NCI-H2196 (cell line): ENCODE measurements around the gene ABCA12.
"Not testable (repeated sequence)": the region's sequence is repeated elsewhere in the genome, so short reads cannot be mapped to it uniquely, and the experiment has no call there.

Source experiments
- DNase-seq: peaks from one replicate; lab custom pipeline; 2025; ENCODE audit not compliant: unreplicated experiment; lab: John Stamatoyannopoulos, UW

ABCA12 gene

GRCh38 chr2:215138479-215138878 is at the start of gene ABCA12:
TSS of gene ABCA12 (minus strand) at chr2:215138626. CDS start at chr2:215138208, 418 bp downstream.
- no peak for DNase-seq

DNA sequence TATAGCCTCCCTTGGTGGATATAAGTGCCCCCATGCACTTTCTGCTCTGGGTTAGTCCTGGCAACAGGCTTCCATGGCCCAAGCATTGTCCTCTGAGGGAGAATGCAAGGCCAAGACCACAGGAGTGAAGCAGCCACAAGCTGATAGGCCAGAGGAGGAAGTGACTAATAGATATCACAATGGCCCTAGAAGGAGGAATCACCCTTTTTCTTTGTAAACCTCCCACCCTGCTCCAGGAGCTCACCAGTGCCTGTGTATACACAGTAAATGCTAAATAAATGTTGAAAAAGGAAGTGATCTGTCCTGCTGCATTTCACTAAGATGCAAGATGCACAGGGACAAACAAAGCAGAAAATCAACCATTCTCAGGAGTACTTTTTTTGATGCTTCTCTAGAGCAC is 49.7 kb upstream of the ABCA12 start:
- no peak for DNase-seq

- no peak for DNase-seq
Measured at GRCh38 chr2:215186021-215186420, 47.6 kb upstream of the ABCA12 start.

GRCh38 chr2:215178121-215178520 is 39.7 kb upstream of the ABCA12 start:
- no peak for DNase-seq

DNA sequence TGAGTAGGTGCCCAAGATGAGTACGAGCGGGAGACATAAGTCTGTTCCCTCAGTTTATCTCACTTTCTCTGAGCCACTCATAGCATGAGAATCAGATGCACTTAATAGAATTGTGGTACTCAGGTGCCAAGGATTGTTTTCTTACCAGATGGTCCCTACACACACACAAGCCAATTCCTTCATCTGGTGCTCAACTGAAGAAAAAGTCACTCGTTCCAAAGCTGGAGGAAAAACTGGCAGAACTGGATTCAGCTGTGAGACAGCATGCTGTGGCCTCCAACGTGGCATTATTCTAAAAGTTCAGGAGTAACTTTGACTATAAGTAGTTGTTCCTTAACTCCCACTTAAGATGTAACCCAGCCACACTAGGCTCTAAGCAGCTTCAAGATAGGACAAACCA is 33.4 kb upstream of the ABCA12 start:
- no peak for DNase-seq

DNA sequence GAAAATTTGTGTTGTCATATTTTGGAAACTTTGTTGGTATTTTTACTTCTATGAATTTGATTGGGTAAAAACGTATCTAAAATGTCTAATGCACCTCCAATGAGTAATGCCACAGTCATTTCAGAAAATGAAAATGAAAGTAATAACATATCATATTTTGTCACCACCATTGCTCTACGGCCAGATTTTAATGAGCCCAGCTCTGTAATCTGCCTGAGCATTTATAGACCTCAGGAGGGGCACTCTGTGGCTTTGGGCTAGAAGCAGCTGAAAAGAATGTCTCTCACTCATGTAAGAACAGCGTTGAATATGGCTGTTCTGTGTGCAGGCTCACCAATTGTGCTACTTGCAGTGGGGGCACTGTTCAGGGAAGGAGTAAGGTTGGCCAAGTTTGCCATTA is 32.7 kb upstream of the ABCA12 start:
- no peak for DNase-seq

GRCh38 chr2:215166505-215166904 is 28.1 kb upstream of the ABCA12 start:
- DNase-seq, result not testable (repeated sequence)

DNA sequence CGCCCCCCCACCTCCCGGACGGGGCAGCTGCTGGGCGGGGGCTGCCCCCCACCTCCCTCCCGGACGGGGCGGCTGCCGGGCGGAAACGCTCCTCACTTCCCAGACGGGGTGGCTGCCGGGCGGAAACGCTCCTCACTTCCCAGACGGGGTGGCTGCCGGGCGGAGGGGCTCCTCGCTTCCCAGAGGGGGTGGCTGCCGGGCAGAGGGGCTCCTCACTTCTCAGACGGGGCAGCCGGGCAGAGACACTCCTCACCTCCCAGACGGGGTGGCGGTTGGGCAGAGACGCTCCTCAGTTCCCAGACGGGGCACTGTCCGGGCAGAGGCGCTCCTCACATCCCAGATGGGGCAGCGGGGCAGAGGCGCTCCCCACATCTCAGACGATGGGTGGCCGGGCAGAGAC is 24.9 kb upstream of the ABCA12 start:
- not testable (repeated sequence) for DNase-seq

- DNase-seq, result no peak
Measured at GRCh38 chr2:215161301-215161829, 22.9 kb upstream of the ABCA12 start.

GRCh38 chr2:215160081-215160480 is 21.7 kb upstream of the ABCA12 start:
- no peak for DNase-seq

DNA sequence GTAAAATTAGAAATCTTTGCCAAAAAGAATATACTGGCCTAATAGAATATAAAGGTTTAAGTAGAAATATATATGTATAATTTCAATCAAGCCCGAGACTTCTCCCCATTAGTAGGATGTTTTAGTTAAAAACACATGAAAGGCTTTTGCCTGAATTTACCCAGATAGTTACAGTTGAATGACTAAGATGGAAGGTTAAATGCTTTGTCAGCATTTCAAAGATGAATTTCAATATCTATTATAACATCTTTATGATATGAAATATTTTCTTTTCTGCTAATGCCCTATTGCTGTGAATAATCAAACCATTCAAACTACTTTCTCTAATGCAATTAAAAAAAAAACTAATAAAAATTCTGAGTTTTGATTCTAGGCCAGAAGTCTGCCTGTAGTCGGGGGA is 18.0 kb upstream of the ABCA12 start:
- DNase-seq, result no peak

DNA sequence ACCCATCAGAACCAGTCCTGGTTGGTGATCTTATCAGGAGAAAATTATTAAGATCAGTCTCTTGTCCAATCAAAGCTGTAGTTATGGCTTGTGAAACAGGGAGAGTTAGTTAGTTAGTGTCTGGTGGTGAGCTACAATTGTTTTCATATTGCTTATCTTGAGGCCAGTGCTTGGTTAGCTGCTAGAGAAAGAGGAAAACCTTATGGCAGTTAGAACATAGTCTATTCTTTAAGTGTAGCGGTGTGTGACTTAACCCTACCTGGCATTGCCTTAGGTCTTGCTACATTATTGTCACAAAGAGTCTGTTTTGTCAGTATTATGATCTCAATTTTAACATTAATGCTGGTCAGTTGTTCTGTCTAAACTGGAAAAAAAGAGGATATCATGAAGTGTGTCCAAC is 11.5 kb upstream of the ABCA12 start:
- no peak for DNase-seq

DNA sequence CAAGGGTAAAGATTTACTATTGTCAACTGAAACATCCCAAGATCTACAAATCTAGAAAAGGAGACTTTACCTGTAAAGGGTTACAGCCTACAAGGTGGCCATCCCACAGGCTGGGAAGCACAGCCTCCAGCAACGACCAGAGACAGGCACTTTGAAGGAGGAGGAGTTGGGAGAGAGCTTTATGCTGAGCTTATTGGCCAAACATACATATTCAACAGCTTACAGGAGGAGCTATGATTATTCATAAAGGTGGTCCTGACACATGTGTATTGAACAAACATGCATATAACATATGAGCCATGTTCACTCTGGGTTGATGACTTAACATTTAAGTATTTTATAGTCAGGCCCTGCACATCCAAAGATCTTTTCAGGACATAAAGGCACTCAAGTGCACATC is 11.1 kb upstream of the ABCA12 start:
- DNase-seq, result no peak

GRCh38 chr2:215149060-215149459 is 10.6 kb upstream of the ABCA12 start:
- no peak for DNase-seq

DNA sequence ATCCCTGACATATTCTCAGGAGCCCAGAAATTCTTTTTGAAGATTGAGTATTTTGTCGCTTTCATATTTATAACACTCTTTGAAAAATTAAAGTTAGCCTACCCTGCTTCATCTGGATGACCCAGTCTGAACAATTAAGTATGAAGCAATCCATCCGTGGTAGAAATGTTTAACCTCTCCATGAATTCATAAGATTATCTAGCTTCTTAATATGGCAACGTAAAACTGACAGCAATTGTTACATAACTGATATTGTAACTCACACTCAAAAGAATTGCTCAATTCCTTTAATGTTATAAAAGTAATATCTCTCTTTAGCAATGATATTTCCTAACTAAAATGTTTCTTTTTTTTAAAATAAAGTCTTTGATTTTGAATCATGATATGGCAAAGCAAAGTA is 7.2 kb upstream of the ABCA12 start:
- no peak for DNase-seq

DNA sequence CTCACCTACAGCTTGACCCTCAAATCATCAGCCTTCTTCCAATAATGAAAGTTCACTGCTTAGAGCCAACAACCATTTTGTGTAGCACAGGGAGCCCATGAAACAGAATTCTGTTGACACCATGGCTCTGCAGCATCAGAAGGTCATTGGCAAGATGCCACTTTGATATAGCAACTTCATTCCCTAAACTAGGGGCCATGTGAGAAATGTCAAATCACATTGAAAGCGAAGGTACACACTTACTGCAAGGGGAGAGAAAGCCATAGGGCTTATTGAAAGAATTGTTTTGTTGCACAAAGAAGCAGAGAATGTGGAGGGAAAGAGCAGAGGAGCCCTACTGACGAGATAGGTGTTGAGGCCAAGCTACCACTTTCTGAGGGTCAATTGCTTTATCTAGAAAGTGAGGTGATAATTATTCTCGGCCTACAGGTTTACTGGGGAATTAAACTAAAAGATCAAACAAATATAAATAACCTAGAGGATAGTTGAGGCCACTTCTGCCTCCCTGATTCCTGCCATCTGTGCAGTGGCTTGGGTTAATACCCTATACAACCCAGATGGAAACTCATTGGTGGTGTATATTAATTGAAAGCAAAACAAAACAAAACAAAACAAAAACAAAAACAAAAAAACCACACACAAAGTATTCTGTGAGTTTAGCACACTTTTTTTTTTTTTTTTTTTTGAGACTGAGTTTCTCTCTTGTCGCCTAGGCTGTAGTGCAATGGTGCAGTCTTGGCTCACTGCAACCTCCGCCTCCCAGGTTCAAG is 5.9 kb upstream of the ABCA12 start:
- DNase-seq, result no peak

- no peak for DNase-seq
Measured at GRCh38 chr2:215143458-215143857, 5.0 kb upstream of the ABCA12 start.

DNA sequence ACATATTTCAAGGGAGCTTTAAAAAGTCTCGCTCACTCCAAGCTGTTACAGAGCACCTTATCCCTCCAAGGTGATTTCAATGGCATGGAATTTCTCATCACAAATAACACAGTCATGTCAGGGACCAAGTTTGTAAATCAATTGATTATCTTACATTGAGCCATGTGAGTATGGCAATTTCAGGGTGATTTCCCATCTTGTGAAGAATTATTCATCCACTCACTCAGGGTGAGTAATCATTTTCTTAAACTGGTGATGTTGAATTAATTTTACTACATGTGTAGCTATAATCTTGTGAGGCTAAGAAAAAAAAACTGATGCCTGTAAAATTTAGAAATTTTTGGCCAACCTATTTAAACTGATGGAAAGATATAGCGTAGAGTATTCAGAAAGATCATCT is 3.3 kb upstream of the ABCA12 start:
- DNase-seq, result no peak

- no peak for DNase-seq
Measured at GRCh38 chr2:215140166-215140707, 1.8 kb upstream of the ABCA12 start.

DNA sequence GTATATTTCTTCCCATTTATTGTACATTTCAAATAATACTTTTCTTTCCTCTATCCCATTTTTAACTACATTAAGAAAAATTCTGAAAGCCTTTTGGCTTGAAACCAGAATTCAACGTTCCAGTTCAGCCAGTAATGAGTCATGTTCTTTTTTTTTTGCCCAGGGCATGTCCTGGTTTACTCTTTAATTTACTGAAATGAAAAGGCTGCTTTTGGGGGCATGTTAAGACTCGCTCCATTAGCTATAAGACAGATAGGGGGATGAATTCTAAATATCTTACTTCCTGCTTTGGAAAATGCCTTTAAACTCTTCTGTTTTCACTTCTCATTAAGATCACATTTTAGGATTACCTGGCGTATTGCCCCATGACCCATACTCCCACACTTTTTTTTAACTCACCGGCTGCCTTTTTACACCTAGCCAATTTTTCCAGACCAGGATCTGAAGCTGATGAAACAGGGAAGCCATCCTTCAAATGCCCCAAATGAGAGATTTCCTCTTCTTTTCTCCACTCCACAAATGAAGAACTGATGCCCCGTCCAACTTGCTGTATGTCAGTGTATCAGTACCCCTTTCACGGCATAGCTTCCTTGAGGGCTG is 585 bp downstream of the ABCA12 start:
- DNase-seq, result no peak

- no peak for DNase-seq
Measured at GRCh38 chr2:215137329-215137686, 1.1 kb downstream of the ABCA12 start.

GRCh38 chr2:215136669-215137328 is 1.6 kb downstream of the ABCA12 start:
- no peak for DNase-seq
